ENCODE measurements around the gene EPHB1. TPM values are rescaled to one million over a fixed set of nuclear protein-coding genes. Genes with fewer than 3 reads are reported as not detected.

Gene EPHB1
- total and polyA plus RNA-seq, 2 experiments from 2014 or later, result 0.45 to 1.7 TPM

GRCh38 chr3:135157045-135157740 lies 362.1 kb downstream of the EPHB1 start:
- no peak overlapping the region for H3K27ac ChIP-seq
- H3K36me3 ChIP-seq, result no peaks in the 10 kb centered on the region
- H3K4me3 ChIP-seq, result no peak overlapping the region
- peaks cover 19% of the 10 kb centered on the region for H3K27me3 ChIP-seq
- no peak for TF ChIP-seq CTCF (IDR thresholded peaks at IDR 0.05; ENCODE audit: low read depth, low read length)
- DNase-seq (ENCODE audit: low read depth in 1 of 2, low spot score in 1 of 2), result no peak
- no peaks in the 10 kb centered on the region for H3K9me3 ChIP-seq (ENCODE audit: low read depth)
- H3K4me1 ChIP-seq (ENCODE audit: low read depth), result no peaks in the 10 kb centered on the region

GRCh38 chr3:135158520-135158919 lies 363.5 kb downstream of the EPHB1 start:
- H3K27ac ChIP-seq, result no peak overlapping the region
- H3K36me3 ChIP-seq, result no peaks in the 10 kb centered on the region
- TF ChIP-seq CTCF (IDR thresholded peaks at IDR 0.05; ENCODE audit: low read depth, low read length), result no peak
- no peaks in the 10 kb centered on the region for H3K4me1 ChIP-seq (ENCODE audit: low read depth)
- H3K4me3 ChIP-seq, result no peak overlapping the region
- H3K9me3 ChIP-seq (ENCODE audit: low read depth), result no peaks in the 10 kb centered on the region
- H3K27me3 ChIP-seq, result peaks cover 15% of the 10 kb centered on the region
- no peak for DNase-seq (ENCODE audit: low read depth in 1 of 2, low spot score in 1 of 2)

GRCh38 chr3:135159681-135160247 lies 364.7 kb downstream of the EPHB1 start:
- H3K36me3 ChIP-seq, result no peaks in the 10 kb centered on the region
- no peaks in the 10 kb centered on the region for H3K9me3 ChIP-seq (ENCODE audit: low read depth)
- H3K27ac ChIP-seq, result no peak overlapping the region
- DNase-seq (ENCODE audit: low read depth in 1 of 2, low spot score in 1 of 2), result no peak
- TF ChIP-seq CTCF (IDR thresholded peaks at IDR 0.05; ENCODE audit: low read depth, low read length), result no peak
- H3K4me1 ChIP-seq (ENCODE audit: low read depth), result no peaks in the 10 kb centered on the region
- peaks cover 7% of the 10 kb centered on the region for H3K27me3 ChIP-seq
- no peak overlapping the region for H3K4me3 ChIP-seq

- no peak overlapping the region for H3K27ac ChIP-seq
- H3K36me3 ChIP-seq, result no peaks in the 10 kb centered on the region
- no peaks in the 10 kb centered on the region for H3K9me3 ChIP-seq (ENCODE audit: low read depth)
- peak in 1 of 2 donors; percentile 23 for DNase-seq (ENCODE audit: low read depth in 1 of 2, low spot score in 1 of 2)
- TF ChIP-seq CTCF (IDR thresholded peaks at IDR 0.05; ENCODE audit: low read depth, low read length), result no peak
- peaks cover 4% of the 10 kb centered on the region for H3K4me1 ChIP-seq (ENCODE audit: low read depth)
- no peak overlapping the region for H3K4me3 ChIP-seq
- peaks cover 7% of the 10 kb centered on the region for H3K27me3 ChIP-seq
Measured at GRCh38 chr3:135161425-135161824, 366.4 kb downstream of the EPHB1 start.

GRCh38 chr3:135163701-135164100 lies 368.6 kb downstream of the EPHB1 start:
- no peak for DNase-seq (ENCODE audit: low read depth in 1 of 2, low spot score in 1 of 2)
- no peak for TF ChIP-seq CTCF (IDR thresholded peaks at IDR 0.05; ENCODE audit: low read depth, low read length)
- H3K4me1 ChIP-seq (ENCODE audit: low read depth), result peaks cover 12% of the 10 kb centered on the region
- no peaks in the 10 kb centered on the region for H3K9me3 ChIP-seq (ENCODE audit: low read depth)
- no peaks in the 10 kb centered on the region for H3K27me3 ChIP-seq
- H3K4me3 ChIP-seq, result no peak overlapping the region
- no peak overlapping the region for H3K27ac ChIP-seq
- no peaks in the 10 kb centered on the region for H3K36me3 ChIP-seq

Data from cardiac muscle cell (in vitro differentiated cells and primary cell).